ENCODE results near the gene ENTPD6.
A peak's percentile ranks its signal among the peaks of the same experiment; 100 is the strongest.

The ENTPD6 gene

GRCh38 chr20:25209911-25210310, 14.4 kb downstream of the ENTPD6 start:
- DNase-seq: no peak

- DNase-seq: no peak
Measured at GRCh38 chr20:25211273-25211672, 15.8 kb downstream of the ENTPD6 start.

GRCh38 chr20:25212242-25212641, 16.7 kb downstream of the ENTPD6 start:
- no peak for DNase-seq

GRCh38 chr20:25213566-25214425, 18.3 kb downstream of the ENTPD6 start:
- DNase-seq: no peak

GRCh38 chr20:25214426-25214790, 18.9 kb downstream of the ENTPD6 start:
- DNase-seq: no peak

GRCh38 chr20:25214819-25215218, 19.3 kb downstream of the ENTPD6 start:
- no peak for DNase-seq

- DNase-seq: no peak
Measured at GRCh38 chr20:25215521-25215920, 20.0 kb downstream of the ENTPD6 start.

GRCh38 chr20:25216199-25216945, 20.9 kb downstream of the ENTPD6 start:
- DNase-seq: no peak

- DNase-seq: no peak
Measured at GRCh38 chr20:25217161-25218108, 21.9 kb downstream of the ENTPD6 start.

- no peak for DNase-seq
Measured at GRCh38 chr20:25218109-25218486, 22.6 kb downstream of the ENTPD6 start.

GRCh38 chr20:25218492-25218891, 23.0 kb downstream of the ENTPD6 start:
- DNase-seq: no peak

- no peak for DNase-seq
Measured at GRCh38 chr20:25219365-25219764, 23.9 kb downstream of the ENTPD6 start.

- DNase-seq: peak; percentile 64 to 84
Measured at GRCh38 chr20:25220021-25220730, 24.7 kb downstream of the ENTPD6 start.

- no peak for DNase-seq
Measured at GRCh38 chr20:25220810-25221591, 25.5 kb downstream of the ENTPD6 start.

GRCh38 chr20:25221592-25222460, 26.3 kb downstream of the ENTPD6 start:
- no peak for DNase-seq

- DNase-seq: no peak
Measured at GRCh38 chr20:25222461-25223178, 27.1 kb downstream of the ENTPD6 start.

GRCh38 chr20:25223179-25223661, 27.7 kb downstream of the ENTPD6 start:
- no peak for DNase-seq

GRCh38 chr20:25223765-25224720, 28.5 kb downstream of the ENTPD6 start:
- no peak for DNase-seq

All from NCI-H524 (cell line).